Gastrocnemius medialis (tissue), 4 donors: ENCODE measurements around the gene SYPL2.

Experiments used
- CTCF ChIP-seq, 5 experiments: fragments of 450-650 bp in 3 of 5; fragments of 200-600 bp in 2 of 5; sonication (generic) in 2 of 5; IDR thresholded peaks in 4 of 5; conservative IDR thresholded peaks in 1 of 5; 1 replicate in 4 of 5; 2 replicates in 1 of 5; pipeline ENCODE4 v1.5.1; 2016 to 2019; ENCODE audit warnings: antibody characterized with exemption in 5 of 5, mild to moderate bottlenecking in 3 of 5, moderate library complexity in 3 of 5
- POLR2A ChIP-seq, 2 donors: fragments of 450-650 bp; IDR thresholded peaks; one replicate each; pipeline ENCODE4 v1.6.1; 2017; ENCODE audit warnings: antibody characterized with exemption in 2 of 2, mild to moderate bottlenecking in 2 of 2, moderate library complexity in 2 of 2

GRCh38 chr1:109425391-109426280 is 40.7 kb upstream of the SYPL2 start:
- TF ChIP-seq CTCF (IDR thresholded peaks at IDR 0.05 in 4 of 5, conservative IDR thresholded peaks at IDR 0.05 in 1 of 5), result no peak
- TF ChIP-seq POLR2A (IDR thresholded peaks at IDR 0.05), result no peak
